Limb (tissue), 2 donors: ENCODE measurements around the gene SKOR1.

ENCODE experiments used
- DNase-seq, 2 donors: peaks; one replicate each; pipeline ENCODE4 v3.0.0-alpha.2; 2016; ENCODE audit errors: extremely low spot score in 2 of 2

SKOR1 gene

GRCh38 chr15:67824976-67825880, at the start of gene SKOR1:
Gene SKOR1 (plus strand): TSS chr15:67825509. CDS start chr15:67825603, 94 bp downstream.
- peak in 1 of 2 donors; percentile 79 for DNase-seq

GRCh38 chr15:67775998-67776397, 49.3 kb upstream of the SKOR1 start:
- DNase-seq = no peak

- no peak for DNase-seq
Observed at GRCh38 chr15:67776600-67776999, 48.7 kb upstream of the SKOR1 start.

- DNase-seq = no peak
Observed at GRCh38 chr15:67777071-67777470, 48.2 kb upstream of the SKOR1 start.

- no peak for DNase-seq
Observed at GRCh38 chr15:67777773-67778172, 47.5 kb upstream of the SKOR1 start.

- DNase-seq = no peak
Observed at GRCh38 chr15:67778968-67779548, 46.3 kb upstream of the SKOR1 start.

- no peak for DNase-seq
Observed at GRCh38 chr15:67779549-67780111, 45.7 kb upstream of the SKOR1 start.

GRCh38 chr15:67781061-67781460, 44.2 kb upstream of the SKOR1 start:
- no peak for DNase-seq

GRCh38 chr15:67781907-67782690, 43.2 kb upstream of the SKOR1 start:
- no peak for DNase-seq

- DNase-seq = no peak
Observed at GRCh38 chr15:67782691-67782991, 42.7 kb upstream of the SKOR1 start.

GRCh38 chr15:67783303-67783702, 42.0 kb upstream of the SKOR1 start:
- DNase-seq = no peak

GRCh38 chr15:67784090-67784781, 41.1 kb upstream of the SKOR1 start:
- DNase-seq = no peak

- DNase-seq = no peak
Observed at GRCh38 chr15:67784856-67785430, 40.4 kb upstream of the SKOR1 start.

- DNase-seq = no peak
Observed at GRCh38 chr15:67785431-67785830, 39.9 kb upstream of the SKOR1 start.

- no peak for DNase-seq
Observed at GRCh38 chr15:67786646-67787045, 38.7 kb upstream of the SKOR1 start.

GRCh38 chr15:67788986-67789385, 36.3 kb upstream of the SKOR1 start:
- no peak for DNase-seq

GRCh38 chr15:67790610-67791319, 34.5 kb upstream of the SKOR1 start:
- no peak for DNase-seq

- DNase-seq = no peak
Observed at GRCh38 chr15:67792250-67792942, 32.9 kb upstream of the SKOR1 start.

GRCh38 chr15:67794832-67795574, 30.3 kb upstream of the SKOR1 start:
- no peak for DNase-seq
